NCI-H1048 (cell line): Measurements from ENCODE around the gene DNAH2.
"Not testable (repeated sequence)": the region's sequence is repeated elsewhere in the genome, so short reads cannot be mapped to it uniquely, and the experiment has no call there.

Experiments
- DNase-seq: peaks from one replicate; lab custom pipeline; 2025; lab: John Stamatoyannopoulos, UW

DNAH2 gene

DNA sequence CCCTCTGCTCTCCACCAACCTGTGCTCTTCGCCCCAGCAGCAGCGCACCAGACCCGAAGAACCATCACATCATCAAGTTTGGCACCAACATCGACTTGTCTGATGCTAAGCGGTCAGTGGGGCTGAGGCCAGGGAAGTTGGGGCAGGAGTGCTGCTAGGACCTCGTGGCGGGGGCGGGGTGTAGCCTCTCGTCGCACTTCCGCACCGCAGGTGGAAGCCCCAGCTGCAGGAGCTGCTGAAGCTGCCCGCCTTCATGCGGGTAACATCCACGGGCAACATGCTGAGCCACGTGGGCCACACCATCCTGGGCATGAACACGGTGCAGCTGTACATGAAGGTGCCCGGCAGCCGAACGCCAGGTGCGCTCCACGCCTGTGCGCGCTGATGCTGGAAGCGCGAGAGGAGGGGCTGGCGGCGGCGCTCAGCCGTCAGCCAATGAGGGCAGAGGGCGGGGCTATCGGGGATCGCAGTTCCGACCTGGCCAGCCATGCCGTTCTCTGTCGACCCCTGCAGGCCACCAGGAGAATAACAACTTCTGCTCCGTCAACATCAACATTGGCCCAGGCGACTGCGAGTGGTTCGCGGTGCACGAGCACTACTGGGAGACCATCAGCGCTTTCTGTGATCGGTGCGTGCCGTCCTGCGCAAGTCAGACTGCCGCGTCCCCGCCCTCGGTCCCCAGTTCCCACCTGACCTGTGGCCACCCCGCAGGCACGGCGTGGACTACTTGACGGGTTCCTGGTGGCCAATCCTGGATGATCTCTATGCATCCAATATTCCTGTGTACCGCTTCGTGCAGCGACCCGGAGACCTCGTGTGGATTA, 134.1 kb downstream of the DNAH2 start:
- peak; percentile 82 for DNase-seq

DNA sequence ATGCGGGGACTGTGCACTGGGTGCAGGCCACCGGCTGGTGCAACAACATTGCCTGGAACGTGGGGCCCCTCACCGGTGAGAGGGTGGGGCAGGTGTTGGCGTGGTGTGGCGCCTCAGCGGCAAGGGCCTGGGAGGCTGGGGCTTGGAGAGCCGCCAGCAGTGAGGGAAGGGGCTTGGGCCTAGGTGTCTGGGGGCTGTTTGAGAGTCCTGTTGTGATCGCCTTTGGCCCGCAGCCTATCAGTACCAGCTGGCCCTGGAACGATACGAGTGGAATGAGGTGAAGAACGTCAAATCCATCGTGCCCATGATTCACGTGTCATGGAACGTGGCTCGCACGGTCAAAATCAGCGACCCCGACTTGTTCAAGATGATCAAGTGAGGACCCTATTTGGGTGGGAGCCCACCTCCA, 134.7 kb downstream of the DNAH2 start:
- DNase-seq = no peak

DNA sequence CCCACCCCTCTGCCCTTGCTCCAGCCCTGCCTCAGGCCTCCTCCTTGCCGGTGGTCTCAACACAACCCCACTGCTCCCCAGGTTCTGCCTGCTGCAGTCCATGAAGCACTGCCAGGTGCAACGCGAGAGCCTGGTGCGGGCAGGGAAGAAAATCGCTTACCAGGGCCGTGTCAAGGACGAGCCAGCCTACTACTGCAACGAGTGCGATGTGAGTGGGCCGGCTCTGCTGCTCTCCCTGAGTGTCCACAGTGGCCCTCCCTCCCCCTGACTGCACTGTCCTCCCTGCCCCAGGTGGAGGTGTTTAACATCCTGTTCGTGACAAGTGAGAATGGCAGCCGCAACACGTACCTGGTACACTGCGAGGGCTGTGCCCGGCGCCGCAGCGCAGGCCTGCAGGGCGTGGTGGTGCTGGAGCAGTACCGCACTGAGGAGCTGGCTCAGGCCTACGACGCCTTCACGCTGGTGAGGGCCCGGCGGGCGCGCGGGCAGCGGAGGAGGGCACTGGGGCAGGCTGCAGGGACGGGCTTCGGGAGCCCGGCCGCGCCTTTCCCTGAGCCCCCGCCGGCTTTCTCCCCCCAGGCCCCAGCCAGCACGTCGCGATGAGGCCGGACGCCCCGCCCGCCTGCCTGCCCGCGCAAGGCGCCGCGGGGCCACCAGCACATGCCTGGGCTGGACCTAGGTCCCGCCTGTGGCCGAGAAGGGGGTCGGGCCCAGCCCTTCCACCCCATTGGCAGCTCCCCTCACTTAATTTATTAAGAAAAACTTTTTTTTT, 135.6 kb downstream of the DNAH2 start:
- DNase-seq = no peak

DNA sequence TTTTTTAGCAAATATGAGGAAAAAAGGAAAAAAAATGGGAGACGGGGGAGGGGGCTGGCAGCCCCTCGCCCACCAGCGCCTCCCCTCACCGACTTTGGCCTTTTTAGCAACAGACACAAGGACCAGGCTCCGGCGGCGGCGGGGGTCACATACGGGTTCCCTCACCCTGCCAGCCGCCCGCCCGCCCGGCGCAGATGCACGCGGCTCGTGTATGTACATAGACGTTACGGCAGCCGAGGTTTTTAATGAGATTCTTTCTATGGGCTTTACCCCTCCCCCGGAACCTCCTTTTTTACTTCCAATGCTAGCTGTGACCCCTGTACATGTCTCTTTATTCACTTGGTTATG, 136.1 kb downstream of the DNAH2 start:
- no peak for DNase-seq

DNA sequence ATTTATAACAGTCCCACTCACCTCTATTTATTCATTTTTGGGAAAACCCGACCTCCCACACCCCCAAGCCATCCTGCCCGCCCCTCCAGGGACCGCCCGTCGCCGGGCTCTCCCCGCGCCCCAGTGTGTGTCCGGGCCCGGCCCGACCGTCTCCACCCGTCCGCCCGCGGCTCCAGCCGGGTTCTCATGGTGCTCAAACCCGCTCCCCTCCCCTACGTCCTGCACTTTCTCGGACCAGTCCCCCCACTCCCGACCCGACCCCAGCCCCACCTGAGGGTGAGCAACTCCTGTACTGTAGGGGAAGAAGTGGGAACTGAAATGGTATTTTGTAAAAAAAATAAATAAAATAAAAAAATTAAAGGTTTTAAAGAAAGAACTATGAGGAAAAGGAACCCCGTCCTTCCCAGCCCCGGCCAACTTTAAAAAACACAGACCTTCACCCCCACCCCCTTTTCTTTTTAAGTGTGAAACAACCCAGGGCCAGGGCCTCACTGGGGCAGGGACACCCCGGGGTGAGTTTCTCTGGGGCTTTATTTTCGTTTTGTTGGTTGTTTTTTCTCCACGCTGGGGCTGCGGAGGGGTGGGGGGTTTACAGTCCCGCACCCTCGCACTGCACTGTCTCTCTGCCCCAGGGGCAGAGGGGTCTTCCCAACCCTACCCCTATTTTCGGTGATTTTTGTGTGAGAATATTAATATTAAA, 136.7 kb downstream of the DNAH2 start:
- no peak for DNase-seq

DNA sequence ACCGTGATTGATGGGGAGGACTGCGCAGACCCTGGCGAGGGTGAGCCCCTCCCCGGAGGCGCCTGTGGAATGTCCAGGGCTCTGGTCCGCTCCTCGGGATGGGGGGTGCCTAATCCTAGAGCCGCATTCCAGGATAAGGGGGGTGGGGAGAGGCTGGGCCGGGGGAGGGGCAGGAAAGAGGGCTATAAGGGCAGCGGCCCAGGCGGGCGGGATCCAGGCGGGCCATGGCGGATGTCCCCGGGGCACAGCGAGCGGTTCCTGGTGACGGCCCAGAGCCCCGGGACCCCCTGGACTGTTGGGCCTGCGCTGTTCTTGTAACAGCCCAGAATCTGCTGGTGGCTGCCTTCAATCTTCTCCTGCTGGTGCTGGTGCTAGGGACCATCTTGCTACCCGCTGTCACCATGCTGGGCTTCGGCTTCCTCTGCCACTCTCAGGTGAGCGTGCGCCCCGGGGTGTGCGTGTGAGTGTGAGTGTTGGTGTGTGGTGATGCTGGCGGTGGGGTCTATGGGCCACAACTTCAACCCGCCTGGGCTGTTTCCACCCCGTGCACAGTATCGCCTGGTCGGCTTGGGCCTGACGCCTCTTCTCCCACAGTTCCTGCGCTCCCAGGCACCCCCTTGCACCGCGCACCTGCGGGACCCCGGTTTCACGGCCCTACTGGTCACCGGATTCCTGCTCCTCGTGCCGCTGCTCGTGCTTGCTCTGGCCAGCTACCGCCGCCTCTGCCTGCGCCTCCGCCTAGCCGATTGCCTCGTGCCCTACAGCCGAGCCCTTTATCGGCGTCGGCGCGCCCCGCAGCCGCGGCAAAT, 137.5 kb downstream of the DNAH2 start, which contains the start of gene TMEM88:
TMEM88 (plus strand) TSS at position 216 of the 809 bp plus-strand sequence; CDS start at position 225, 9 bp downstream.
- DNase-seq = no peak

DNA sequence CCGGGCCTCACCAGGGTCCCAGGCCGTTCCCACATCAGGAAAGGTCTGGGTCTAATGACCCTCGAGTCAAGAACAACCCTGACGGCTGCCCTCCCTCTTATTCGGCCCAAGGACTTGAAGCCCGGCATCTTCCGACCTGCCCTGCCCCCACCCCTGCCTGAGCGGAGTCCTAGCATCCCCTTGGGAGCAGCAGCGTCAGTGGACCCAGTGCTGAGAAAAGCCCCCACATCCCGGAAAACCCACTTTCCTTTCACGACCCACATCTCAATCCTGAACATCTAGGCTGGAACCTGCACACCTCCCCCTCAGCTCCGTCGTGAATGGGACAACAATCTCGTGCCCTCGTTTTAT, 138.1 kb downstream of the DNAH2 start:
- DNase-seq = no peak

DNA sequence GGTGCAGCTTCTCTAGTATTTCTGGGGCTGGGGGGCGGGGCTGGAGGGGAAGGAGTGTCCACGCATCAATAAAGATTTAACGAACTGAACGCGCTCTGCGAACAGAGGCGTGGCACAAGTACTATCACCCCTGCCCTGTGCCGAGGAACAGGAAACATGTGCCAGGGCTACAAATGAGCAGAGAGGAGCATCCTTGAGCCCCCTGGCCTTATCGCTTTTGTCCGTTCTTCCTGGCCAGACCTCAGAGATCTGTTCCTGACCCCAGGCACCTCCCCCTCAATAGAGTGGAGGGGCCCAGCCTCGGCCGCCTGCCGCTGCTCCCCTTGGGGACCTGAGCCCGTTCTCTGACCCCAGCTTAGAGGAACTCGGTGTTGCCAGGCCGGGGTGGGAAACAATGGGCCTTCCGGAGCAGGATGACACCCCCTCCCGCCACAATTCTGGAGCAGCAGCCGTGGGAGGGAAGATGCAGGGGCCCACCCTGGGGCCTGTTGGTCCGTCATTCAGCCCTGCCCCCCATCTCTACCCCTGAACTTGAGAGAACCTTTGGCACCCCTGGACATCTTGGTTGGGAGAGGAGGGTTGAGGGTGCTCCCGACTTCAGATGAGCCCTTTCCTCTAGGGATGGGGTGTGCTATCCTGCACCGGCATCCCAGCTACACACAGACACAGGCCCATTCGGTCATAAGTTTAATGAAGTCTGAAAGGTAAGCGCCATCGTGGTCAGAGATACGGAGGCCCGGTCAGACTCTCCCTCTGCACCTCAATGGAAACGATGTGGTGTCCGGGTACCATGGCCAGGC, 138.7 kb downstream of the DNAH2 start:
- DNase-seq = no peak

DNA sequence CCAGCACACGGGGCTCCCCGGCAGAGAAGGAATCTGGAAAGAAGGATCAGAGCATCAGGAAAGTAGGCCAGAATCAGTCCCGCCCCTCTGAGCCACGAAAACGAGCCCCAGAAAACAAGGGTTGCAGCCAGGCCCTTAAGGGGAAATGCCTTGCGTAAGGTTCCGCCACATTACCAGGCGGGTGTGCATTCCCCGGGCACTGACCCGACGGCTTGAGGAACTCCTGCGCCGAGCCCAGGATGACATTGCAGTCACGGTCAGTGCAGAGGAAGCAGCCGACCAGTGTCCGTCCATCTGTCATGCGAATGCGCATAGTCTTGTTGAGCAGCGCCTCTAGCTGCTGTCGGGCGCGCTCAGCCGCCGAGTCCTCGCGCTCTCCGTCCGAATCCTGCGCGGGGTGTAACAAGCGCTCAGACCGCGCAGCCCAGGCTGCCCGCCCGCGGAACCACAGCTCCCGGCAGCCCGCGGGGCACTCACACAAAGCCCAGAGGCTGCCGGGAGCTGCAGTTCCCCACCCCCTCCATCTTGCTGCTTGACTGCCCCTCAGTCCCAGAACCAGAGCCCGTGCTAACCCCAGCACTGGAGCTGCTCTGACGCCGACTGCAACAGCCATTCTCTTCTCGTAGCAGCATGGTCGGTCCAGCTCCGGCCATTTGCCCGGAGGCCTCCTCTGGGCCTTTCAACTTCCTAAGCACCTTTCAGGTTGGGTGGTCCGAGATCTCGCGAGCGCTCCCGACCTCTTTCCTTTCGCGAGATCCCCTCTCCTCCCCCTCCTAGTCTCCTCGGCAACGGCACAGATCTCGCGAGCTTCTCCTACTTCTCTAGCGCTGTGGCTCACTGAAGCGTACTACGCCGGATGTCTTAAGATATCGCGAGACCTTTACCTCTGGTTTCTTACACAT, 139.5 kb downstream of the DNAH2 start, which contains the start of gene NAA38:
NAA38 (minus strand) TSS at position 749 of the 902 bp plus-strand sequence; CDS start at position 653, 96 bp downstream.
- DNase-seq = peak; percentile 97

DNA sequence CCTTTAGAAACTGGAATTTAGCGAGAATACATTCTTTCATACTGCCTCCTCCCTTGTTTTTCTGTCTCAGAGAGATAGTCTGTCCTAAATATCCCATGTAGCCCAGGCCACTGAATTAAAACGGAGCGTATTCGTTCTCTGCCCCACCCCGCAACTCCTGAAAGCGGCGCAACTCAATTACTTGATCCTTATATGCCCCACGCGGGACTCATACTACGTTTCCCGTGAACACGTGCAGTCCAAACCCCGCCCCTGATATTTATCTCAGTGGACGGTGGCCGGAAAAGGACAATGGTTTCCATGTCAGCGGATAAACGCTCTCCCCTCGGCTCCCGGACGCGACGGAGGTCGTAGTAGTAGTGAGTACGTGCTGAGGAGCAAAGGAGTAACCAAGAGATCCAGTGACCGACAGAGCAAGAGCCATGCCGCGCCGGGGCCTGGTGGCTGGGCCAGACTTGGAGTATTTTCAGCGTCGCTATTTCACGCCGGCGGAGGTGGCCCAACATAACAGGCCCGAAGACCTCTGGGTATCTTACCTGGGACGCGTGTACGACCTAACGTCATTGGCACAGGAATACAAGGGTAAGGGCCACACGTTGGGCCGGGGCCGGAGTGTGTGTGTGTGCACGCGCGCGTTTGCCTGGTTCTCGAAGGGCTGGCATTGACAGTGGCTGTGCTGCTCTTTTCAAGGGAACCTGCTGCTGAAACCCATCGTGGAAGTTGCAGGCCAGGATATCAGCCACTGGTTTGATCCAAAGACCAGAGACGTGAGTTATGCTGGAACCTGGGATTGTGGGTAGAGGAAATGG, 140.4 kb downstream of the DNAH2 start, which contains the start of gene CYB5D1:
CYB5D1 (plus strand) TSS at position 291 of the 809 bp plus-strand sequence; CDS start at position 423, 132 bp downstream.
- peak; percentile 76 for DNase-seq

DNA sequence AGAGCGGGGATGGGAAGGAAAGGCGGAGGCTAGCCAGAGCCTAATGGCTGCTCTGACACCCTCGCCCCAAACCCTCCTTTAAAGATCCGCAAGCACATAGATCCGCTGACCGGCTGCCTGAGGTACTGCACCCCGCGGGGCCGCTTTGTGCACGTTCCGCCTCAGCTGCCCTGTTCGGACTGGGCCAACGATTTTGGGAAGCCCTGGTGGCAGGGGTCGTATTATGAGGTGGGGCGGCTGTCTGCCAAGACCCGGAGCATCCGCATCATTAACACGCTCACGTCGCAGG, 140.9 kb downstream of the DNAH2 start:
- no peak for DNase-seq

DNA sequence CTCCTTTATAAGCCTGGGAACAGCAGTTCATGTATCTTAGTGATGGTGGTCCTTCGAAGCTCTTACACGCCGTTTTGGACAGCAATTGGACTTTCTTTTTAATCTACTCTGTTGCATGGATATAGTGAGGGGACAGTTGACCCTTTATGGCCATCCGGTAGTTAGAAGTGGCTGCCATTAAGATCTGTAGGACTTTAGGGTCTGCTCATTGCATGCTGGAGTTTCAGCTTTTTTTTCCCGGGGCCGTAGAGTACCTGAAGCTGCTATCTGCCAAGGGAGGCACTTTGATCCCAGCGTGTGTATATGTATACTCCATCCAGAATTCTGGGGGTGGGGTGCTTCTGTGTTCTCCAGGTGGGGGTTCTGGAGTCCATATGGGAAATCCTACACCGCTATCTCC, 141.5 kb downstream of the DNAH2 start:
- DNase-seq = no peak

DNA sequence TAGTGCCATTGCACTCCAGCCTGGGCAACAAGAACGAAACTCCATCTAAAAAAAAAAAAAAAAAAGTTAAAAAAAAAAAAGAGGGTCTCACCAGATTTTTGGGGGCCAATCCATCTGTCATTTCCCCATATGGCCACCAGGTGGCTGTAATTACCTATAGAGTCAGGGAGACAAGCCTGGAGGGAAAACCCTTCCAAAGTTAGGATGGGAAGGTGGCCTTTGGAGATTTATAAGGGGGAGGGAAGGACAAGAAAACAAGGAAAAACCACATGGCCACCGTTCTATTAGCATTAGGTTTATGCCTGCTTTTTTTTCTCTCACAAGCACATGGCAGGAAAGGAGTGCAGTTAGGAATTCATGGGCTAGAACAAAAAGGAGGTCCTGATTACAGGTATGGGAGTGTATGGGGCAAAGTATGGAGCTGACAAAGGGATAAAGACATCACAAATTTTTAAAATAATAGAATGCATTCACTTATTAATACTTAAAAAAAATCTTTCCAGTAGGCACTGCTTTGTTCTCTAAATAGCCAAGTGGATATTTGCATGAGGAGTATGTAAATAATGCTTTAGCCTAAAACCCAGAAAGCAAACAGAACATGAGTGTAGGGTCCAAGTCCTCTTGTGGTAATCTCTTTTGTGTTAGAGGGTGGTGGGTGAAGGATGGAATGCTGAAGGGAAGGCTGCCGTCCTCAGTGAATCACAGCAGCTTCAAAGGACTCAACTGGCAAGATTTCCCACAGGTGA, 145.3 kb downstream of the DNAH2 start:
- DNase-seq = no peak

DNA sequence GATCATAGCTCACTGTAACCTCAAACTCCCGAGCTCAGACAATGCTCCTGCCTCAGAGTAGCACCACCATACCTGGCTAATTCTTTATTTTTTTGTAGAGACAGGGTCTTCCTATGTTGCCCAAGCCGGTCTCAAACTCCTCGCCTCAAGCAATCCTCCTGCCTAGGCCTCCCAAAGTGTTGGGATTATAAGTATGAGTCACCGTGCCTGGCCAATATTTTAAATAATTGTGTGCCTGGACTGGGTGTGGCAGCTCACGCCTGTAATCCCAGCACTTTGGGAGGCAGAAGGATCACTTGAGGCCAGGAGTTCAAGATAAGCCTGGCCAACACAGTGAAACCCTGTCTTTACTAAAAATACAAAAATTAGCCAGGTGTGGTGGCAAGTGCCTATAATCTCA, 146.8 kb downstream of the DNAH2 start:
- not testable (repeated sequence) for DNase-seq

DNA sequence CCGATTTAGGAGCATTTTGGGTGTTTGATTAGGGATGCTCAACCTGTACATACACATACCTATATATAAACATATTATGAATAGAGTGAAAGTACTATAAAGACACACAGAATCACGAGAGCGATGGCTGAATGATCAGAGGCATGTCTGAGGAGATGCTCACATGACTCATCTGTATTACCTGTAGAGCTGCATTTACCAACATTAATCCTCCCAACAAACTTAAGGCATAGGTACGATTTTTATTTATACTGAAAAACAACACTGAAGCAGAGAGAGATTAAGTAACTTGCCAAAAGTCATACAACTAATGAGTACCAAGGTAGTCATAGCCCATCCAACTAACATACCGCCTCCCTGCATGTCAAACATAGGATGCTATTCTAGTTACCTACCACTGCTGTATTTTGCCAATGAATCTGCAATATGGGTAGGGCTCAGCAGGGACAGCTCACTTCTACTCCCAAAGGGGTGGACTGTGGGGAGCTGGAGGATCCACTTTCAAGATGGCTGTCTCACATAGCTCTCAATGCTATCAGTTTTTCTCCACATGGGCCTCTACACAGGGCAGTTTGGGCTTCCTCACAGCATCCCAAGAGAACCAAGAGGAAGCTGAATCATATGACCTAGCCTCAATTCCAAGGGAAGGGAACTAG, 147.6 kb downstream of the DNAH2 start:
- no peak for DNase-seq

DNA sequence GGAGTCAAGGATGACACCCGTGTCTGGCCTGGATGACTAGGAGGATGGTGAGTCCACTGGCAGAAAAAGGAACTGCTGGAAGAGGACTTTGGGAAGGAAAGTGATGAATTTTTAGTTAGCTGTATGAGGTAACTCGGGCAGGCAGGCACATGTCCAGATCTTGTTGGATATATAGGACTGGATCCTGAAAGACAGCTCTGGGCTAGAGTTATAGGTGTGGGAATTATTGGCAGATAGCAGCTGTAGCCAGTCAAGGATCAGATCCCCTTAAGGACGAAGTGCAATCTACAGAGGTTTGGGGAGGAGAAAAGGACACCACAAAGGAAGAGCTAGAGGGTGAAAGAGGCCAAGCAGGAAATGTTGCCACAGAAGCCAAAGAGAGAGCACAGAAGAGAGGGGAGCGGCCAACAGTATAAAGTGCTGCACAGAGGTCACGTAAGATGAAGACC, 150.4 kb downstream of the DNAH2 start:
- no peak for DNase-seq

DNA sequence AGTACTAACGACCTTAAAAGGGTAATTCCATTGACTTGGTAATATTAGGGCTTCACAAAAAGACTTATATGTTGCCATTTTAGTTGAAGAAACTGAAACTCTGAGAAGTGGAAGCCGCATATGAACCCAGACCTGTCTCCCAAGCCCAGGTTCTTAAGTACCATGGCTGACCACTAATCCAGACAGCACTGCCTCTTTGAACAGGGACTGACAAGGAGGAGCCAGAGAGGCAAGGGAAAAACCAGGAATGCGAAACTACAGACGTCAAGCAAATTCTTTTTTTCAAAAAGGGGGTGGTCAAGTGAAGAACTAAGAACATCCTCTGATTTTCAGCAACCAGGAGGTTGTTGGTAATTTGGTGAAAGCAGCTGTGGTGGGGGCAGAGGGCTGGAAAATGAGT, 155.5 kb downstream of the DNAH2 start:
- no peak for DNase-seq
